IMR-90 (cell line): Measurements from ENCODE around the gene ABL2. TPM values are rescaled to one million over a fixed set of nuclear protein-coding genes. Genes with fewer than 3 reads are reported as not detected.

Experiments
- ATAC-seq: fragments of 200-7000 bp; cut with Tn5 transposase; 2 replicates; pipeline ENCODE4 v1.9.1; 2020; ENCODE audit warnings: low read depth, mild to moderate bottlenecking, moderate library complexity
- BruUV-seq: library from RNA; stranded (reverse); fragments of 400-500 nt; replicated peaks from 2 replicates; lab custom pipeline; 2021; lab: Mats Ljungman, UMichigan
- CTCF ChIA-PET: fragments of 300-600 bp; formaldehyde crosslinking; extraction: SDS; loops from one replicate; lab custom pipeline; 2021; ENCODE audit warnings: antibody characterized with exemption; lab: Yijun Ruan, JAX
- POLR2A ChIA-PET: fragments of 300-600 bp; sonication (Branson Sonifier 250); formaldehyde crosslinking; loops from one replicate; lab custom pipeline; 2022; ENCODE audit warnings: antibody characterized with exemption; ENCODE audit not compliant: unreplicated experiment; lab: Charles Lee
- DNase-seq: peaks from one replicate; pipeline ENCODE4 v3.0.0; 2013
- H2AFZ ChIP-seq: replicated peaks from 2 replicates; pipeline ENCODE3; 2013; ENCODE audit warnings: low read length, mild to moderate bottlenecking; ENCODE audit not compliant: poor library complexity
- H2AK5ac ChIP-seq: 2 replicates; pipeline ENCODE4 v1.6.1; 2013; ENCODE audit warnings: low read depth, low read length, inconsistent platforms
- H2AK9ac ChIP-seq: replicated peaks from 2 replicates; pipeline ENCODE3; 2013; ENCODE audit warnings: mild to moderate bottlenecking, low read depth, low read length, moderate library complexity; ENCODE audit not compliant: poor library complexity
- H2BK120ac ChIP-seq: 2 replicates; pipeline ENCODE4 v1.6.1; 2013; ENCODE audit warnings: low read depth, low read length, inconsistent platforms
- H2BK15ac ChIP-seq: 3 replicates; pipeline ENCODE4 v1.6.1; 2013; ENCODE audit warnings: low read depth, low read length, inconsistent platforms
- H2BK20ac ChIP-seq: 2 replicates; pipeline ENCODE4 v1.6.1; 2013; ENCODE audit warnings: low read depth, mild to moderate bottlenecking, inconsistent platforms, low read length, moderate library complexity
- H2BK5ac ChIP-seq: 2 replicates; pipeline ENCODE4 v1.6.1; 2013; ENCODE audit warnings: mild to moderate bottlenecking, low read depth, low read length, inconsistent platforms; ENCODE audit not compliant: poor library complexity, severe bottlenecking
- H3K14ac ChIP-seq: replicated peaks from 2 replicates; pipeline ENCODE4 v1.6.1; 2013; ENCODE audit warnings: low read depth, low read length, inconsistent platforms
- H3K18ac ChIP-seq: 2 replicates; pipeline ENCODE4 v1.6.1; 2013; ENCODE audit warnings: low read depth, low read length, control low read depth
- H3K23ac ChIP-seq: 2 replicates; pipeline ENCODE4 v1.6.1; 2013; ENCODE audit warnings: low read depth, low read length, inconsistent platforms
- H3K27ac ChIP-seq: 2 replicates; pipeline ENCODE4 v1.5.1; 2013; ENCODE audit warnings: mild to moderate bottlenecking, control low read depth, low read length; ENCODE audit not compliant: insufficient read depth
- H3K27me3 ChIP-seq: 2 replicates; pipeline ENCODE4 v1.6.1; 2013; ENCODE audit warnings: low read length; ENCODE audit not compliant: control insufficient read depth, insufficient read depth
- H3K36me3 ChIP-seq: 2 replicates; pipeline ENCODE4 v1.6.1; 2013; ENCODE audit warnings: low read length, mixed read lengths; ENCODE audit not compliant: control insufficient read depth, insufficient read depth
- H3K4ac ChIP-seq: 2 replicates; pipeline ENCODE4 v1.6.1; 2013; ENCODE audit warnings: low read depth, low read length, inconsistent platforms
- H3K4me1 ChIP-seq: 2 replicates; pipeline ENCODE4 v1.6.1; 2013; ENCODE audit warnings: low read length, mixed read lengths; ENCODE audit not compliant: control insufficient read depth, insufficient read depth
- H3K4me2 ChIP-seq: 2 replicates; pipeline ENCODE4 v1.6.1; 2013; ENCODE audit warnings: low read depth, mild to moderate bottlenecking, control low read depth, low read length, moderate library complexity
- H3K4me3 ChIP-seq: 2 replicates; pipeline ENCODE4 v1.5.1; 2013; ENCODE audit warnings: low read depth, mild to moderate bottlenecking, control low read depth, low read length, moderate library complexity; ENCODE audit not compliant: insufficient read depth
- H3K56ac ChIP-seq: 2 replicates; pipeline ENCODE4 v1.6.1; 2013; ENCODE audit warnings: low read length, inconsistent platforms; ENCODE audit not compliant: insufficient read depth; ENCODE audit errors: extremely low read depth
- H3K79me1 ChIP-seq, 2 experiments: 2 replicates each; pipeline ENCODE4 v1.6.1; 2013; ENCODE audit warnings: low read length in 2 of 2, inconsistent platforms in 1 of 2, low read depth in 1 of 2
- H3K9ac ChIP-seq: 2 replicates; pipeline ENCODE4 v1.6.1; 2013; ENCODE audit warnings: low read depth, low read length, control low read depth
- H3K9me1 ChIP-seq: 2 replicates; pipeline ENCODE4 v1.6.1; 2013; ENCODE audit warnings: low read length, inconsistent platforms; ENCODE audit not compliant: insufficient read depth
- H3K9me3 ChIP-seq: 2 replicates; pipeline ENCODE4 v1.6.1; 2013; ENCODE audit warnings: low read length; ENCODE audit not compliant: control insufficient read depth, insufficient read depth
- H4K20me1 ChIP-seq: 2 replicates; pipeline ENCODE4 v1.6.1; 2013; ENCODE audit warnings: low read length, inconsistent platforms; ENCODE audit not compliant: insufficient read depth
- H4K5ac ChIP-seq: 2 replicates; pipeline ENCODE4 v1.6.1; 2013; ENCODE audit warnings: mild to moderate bottlenecking, low read depth, low read length, control low read depth
- H4K8ac ChIP-seq, 2 experiments: 2 replicates each; pipeline ENCODE4 v1.6.1; 2013; ENCODE audit warnings: low read depth in 2 of 2, low read length in 2 of 2, control low read depth in 1 of 2, inconsistent platforms in 1 of 2
- H4K91ac ChIP-seq: 2 replicates; pipeline ENCODE4 v1.6.1; 2013; ENCODE audit warnings: low read depth, low read length, inconsistent platforms; ENCODE audit not compliant: insufficient read depth
- CEBPB ChIP-seq: IDR thresholded peaks from 2 replicates; pipeline ENCODE4 v1.6.1; 2012; ENCODE audit warnings: low read depth, low read length, improper control_type of control experiment
- CHD1 ChIP-seq: IDR thresholded peaks from 2 replicates; pipeline ENCODE4 v1.6.1; 2012; ENCODE audit warnings: low read depth, low read length, improper control_type of control experiment
- MAZ ChIP-seq: IDR thresholded peaks from 2 replicates; pipeline ENCODE4 v1.6.1; 2012; ENCODE audit warnings: low read depth, mild to moderate bottlenecking, low read length, improper control_type of control experiment, moderate library complexity, borderline replicate concordance
- RAD21 ChIP-seq: IDR thresholded peaks from 2 replicates; pipeline ENCODE4 v1.6.1; 2012; ENCODE audit warnings: low read length, improper control_type of control experiment
- SMC3 ChIP-seq: fragments of 150-350 bp; IDR thresholded peaks from 2 replicates; pipeline ENCODE4 v1.6.1; 2016; ENCODE audit warnings: low read depth, mild to moderate bottlenecking, antibody characterized with exemption, low read length, moderate library complexity
- WGBS, 2 experiments: methylation state at CpG; one replicate each; pipeline versions ENCODE4 v1.1.5 to v1.1.7; 2013; ENCODE audit warnings: missing lambda C conversion rate in 2 of 2; ENCODE audit not compliant: insufficient read length in 1 of 2; ENCODE audit errors: extremely low coverage in 2 of 2; 5-methylcytosine and 5-hydroxymethylcytosine counted together
- dilution Hi-C: fragments of 300-500 bp; cut with HindIII; formaldehyde crosslinking; loops from one replicate; pipeline ENCODE4 v1.14.3; 2018; ENCODE audit warnings: low sequenced_read_pairs; ENCODE audit not compliant: unreplicated experiment
- in situ Hi-C: fragments of 300-500 bp; cut with MboI; formaldehyde crosslinking; loops from 3 replicates; pipeline ENCODE4 v1.14.3; 2019; ENCODE audit warnings: low sequenced_read_pairs, inconsistent platforms, mixed read lengths
- intact Hi-C: fragments of 100-400 bp; cut with micrococcal nuclease; formaldehyde crosslinking; loops from 2 replicates; pipeline ENCODE4 v1.10.0; 2022
- polyA plus RNA-seq, 3 experiments: library from polyadenylated mRNA; depleted of rRNA; stranded (reverse); fragments of >200 nt; gene quantifications; 2 replicates each; pipeline ENCODE4 v1.2.3, GENCODE V29; 2012; ENCODE audit warnings: low replicate concordance in 1 of 3
- total RNA-seq: library from RNA; depleted of rRNA; stranded (reverse); fragments of >200 nt; gene quantifications from 2 replicates; pipeline ENCODE4 v1.2.3, GENCODE V29; 2012

ABL2 gene
- total and polyA plus RNA-seq, 2 of the 4 experiments (the other 2 are of a cell fraction): 9.7 to 110 TPM

DNA sequence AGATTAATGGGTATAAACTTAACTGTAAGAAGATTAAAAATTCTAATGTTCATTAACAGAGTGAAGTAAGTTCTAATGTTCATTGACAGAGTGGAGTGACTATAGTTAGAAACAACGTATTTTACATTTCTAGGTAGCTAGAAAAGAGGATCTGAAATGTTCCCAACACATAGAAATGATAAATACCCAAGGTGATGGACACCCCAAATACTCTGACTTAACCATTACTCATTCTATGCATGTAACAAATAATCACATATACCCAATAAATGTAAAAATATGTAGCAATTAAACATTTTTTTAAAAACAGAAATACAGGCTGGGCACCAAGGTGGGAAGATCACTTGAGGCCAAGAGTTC, 62.1 kb downstream of the ABL2 start:
- no peak overlapping the region for H3K18ac ChIP-seq
- H3K27ac ChIP-seq: no peak overlapping the region
- no TSS peak for BruUV-seq
- H3K23ac ChIP-seq: no peak overlapping the region
- H2BK15ac ChIP-seq: no peak overlapping the region
- in situ Hi-C loops (no loop called here), dilution Hi-C loops (no loop called here), intact Hi-C loops (no loop called here)
- no peak overlapping the region for H2AK9ac ChIP-seq
- no peak overlapping the region for H2BK5ac ChIP-seq
- peaks cover 6% of the 10 kb centered on the region for H3K4me1 ChIP-seq
- ATAC-seq (no peak), DNase-seq (no peak)
- CTCF ChIA-PET: interaction anchor here (0.6 kb wide), 1 partner anchor 39 kb away, joined by 3 read pairs; no protein-coding TSS in a partner anchor
- no peak overlapping the region for H2BK120ac ChIP-seq
- H3K9me1 ChIP-seq: peaks cover 4% of the 10 kb centered on the region
- TF ChIP-seq MAZ (no peak), CEBPB (no peak), RAD21 (no peak), CHD1 (no peak), SMC3 (no peak)
- no peaks in the 10 kb centered on the region for H3K27me3 ChIP-seq
- no peak overlapping the region for H3K14ac ChIP-seq
- H2BK20ac ChIP-seq: no peak overlapping the region
- H2AK5ac ChIP-seq: no peak overlapping the region
- no CpG with 5 or more reads among the region's 1 CpG for WGBS, 2 experiments
- H3K79me1 ChIP-seq: peaks cover 24 to 49% of the 10 kb centered on the region in 2 experiments
- H3K4me2 ChIP-seq: no peak overlapping the region
- no peaks in the 10 kb centered on the region for H3K9me3 ChIP-seq
- H3K56ac ChIP-seq: no peak overlapping the region
- H3K4ac ChIP-seq: no peak overlapping the region
- H4K91ac ChIP-seq: no peak overlapping the region
- no peaks in the 10 kb centered on the region for H3K36me3 ChIP-seq
- POLR2A ChIA-PET: no interaction called here
- no peak overlapping the region for H3K9ac ChIP-seq
- no peak overlapping the region for H2AFZ ChIP-seq
- H4K8ac ChIP-seq: no peak overlapping the region
- H3K4me3 ChIP-seq: no peak overlapping the region
- H4K5ac ChIP-seq: no peak overlapping the region
- no peaks in the 10 kb centered on the region for H4K20me1 ChIP-seq
